Small intestine (tissue), 7 donors: Measurements from ENCODE around the gene GNLY. TPM values are rescaled to one million over a fixed set of nuclear protein-coding genes. Genes with fewer than 3 reads are reported as not detected.
A peak's percentile ranks its signal among the peaks of the same experiment; 100 is the strongest.

Experiments used
- DNase-seq, 2 donors: peaks; one replicate each; pipeline versions ENCODE4 v3.0.0 to v3.0.0-alpha.2; 2013
- FAIRE-seq: peaks from 2 replicates; lab custom pipeline; 2012; peaks lifted over from hg19 to GRCh38; lab: Jason Lieb, UNC
- H3K27ac ChIP-seq, 3 donors: one replicate each; pipeline ENCODE4 v1.5.1; 2013; ENCODE audit warnings: low read length in 2 of 3, mild to moderate bottlenecking in 2 of 3, control low read depth in 1 of 3, inconsistent platforms in 1 of 3, low read depth in 1 of 3, moderate library complexity in 1 of 3
- H3K27me3 ChIP-seq, 3 donors: one replicate each; pipeline ENCODE4 v1.6.1; 2013; ENCODE audit warnings: low read length in 3 of 3, inconsistent platforms in 1 of 3; ENCODE audit not compliant: control insufficient read depth in 3 of 3, insufficient read depth in 3 of 3
- H3K36me3 ChIP-seq, 3 donors: one replicate each; pipeline ENCODE4 v1.6.1; 2013; ENCODE audit warnings: low read length in 3 of 3, inconsistent platforms in 1 of 3, low read depth in 1 of 3, mild to moderate bottlenecking in 1 of 3, moderate library complexity in 1 of 3; ENCODE audit not compliant: control insufficient read depth in 3 of 3, insufficient read depth in 2 of 3
- H3K4me1 ChIP-seq, 3 donors: one replicate each; pipeline ENCODE4 v1.6.1; 2013; ENCODE audit warnings: low read length in 2 of 3, inconsistent platforms in 1 of 3, low read depth in 1 of 3, mild to moderate bottlenecking in 1 of 3, moderate library complexity in 1 of 3; ENCODE audit not compliant: control insufficient read depth in 3 of 3, insufficient read depth in 2 of 3
- H3K4me3 ChIP-seq, 3 donors: one replicate each; pipeline ENCODE4 v1.5.1; 2013; ENCODE audit warnings: low read length in 3 of 3, control low read depth in 1 of 3, inconsistent platforms in 1 of 3, low read depth in 1 of 3, mild to moderate bottlenecking in 1 of 3, moderate library complexity in 1 of 3
- H3K9me3 ChIP-seq, 2 donors: one replicate each; pipeline ENCODE4 v1.6.1; 2013; ENCODE audit warnings: low read depth in 1 of 2, low read length in 1 of 2; ENCODE audit not compliant: control insufficient read depth in 2 of 2, insufficient read depth in 1 of 2
- whole genome bisulfite sequencing, 3 donors: extraction: QIAGEN DNeasy Blood & Tissue Kit; methylation state at CpG; one replicate each; pipeline ENCODE4 v1.1.7; 2013; 5-methylcytosine and 5-hydroxymethylcytosine counted together
- polyA plus RNA-seq, 4 donors: library from polyadenylated mRNA; stranded (reverse) in 3 of 4; unstranded in 1 of 4; fragments of 200-250 nt in 3 of 4; fragments of 120-200 nt in 1 of 4; gene quantifications; one replicate each; pipeline versions ENCODE4 v1.2.1 to v1.2.3, GENCODE V29; 2013
- donor health status: healthy with polysubstance abuse.
- donor health status: control.
- donor health status: control.
- donor health status: Bipolar disorder and iron deficiency.
- donor health status: healthy.

The GNLY gene
- polyA plus RNA-seq, 4 donors = 1.4 to 2.1 (median 1.4) TPM; not detected in 1

DNA sequence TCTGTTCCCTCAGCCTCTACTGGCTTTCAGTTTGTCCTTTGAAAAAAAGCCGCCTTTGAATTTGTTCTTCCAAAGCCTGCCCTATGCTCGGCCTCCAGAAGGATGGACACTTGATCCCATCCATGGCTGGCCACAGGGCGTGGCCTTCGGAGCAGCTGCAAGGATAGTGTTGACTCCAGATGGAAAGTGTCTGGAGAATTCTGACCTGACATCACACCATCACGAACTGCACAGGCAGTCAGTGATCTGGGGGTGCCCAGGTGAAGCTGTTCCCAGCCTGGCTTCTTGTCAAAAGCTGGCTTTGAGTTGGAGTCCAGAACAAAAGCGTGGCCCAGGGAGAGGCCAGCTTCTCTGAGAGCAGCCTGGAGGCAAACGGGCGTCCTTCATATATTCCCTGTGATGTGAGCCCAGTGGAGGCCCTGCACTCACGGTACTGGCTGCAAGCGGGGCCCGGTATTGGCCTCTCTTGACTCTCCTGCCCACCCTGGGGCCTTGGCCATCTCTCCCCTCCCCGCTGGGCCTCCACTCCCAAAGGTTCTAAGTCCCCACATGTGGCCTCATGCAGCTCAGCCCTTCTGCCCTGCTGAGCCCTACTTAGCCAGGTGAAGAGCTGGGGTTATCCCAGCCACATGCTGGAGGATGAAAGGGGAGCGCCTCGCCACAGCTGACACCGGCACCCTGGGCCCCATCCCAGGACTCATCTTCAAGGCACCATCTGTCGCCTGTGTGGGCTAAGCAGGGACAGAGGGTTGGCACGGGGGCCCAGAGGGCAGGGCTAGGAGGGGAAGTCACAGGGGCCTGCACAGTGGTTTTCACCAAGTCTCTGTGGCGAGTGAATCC, 39.2 kb downstream of the GNLY start:
- no peak for FAIRE-seq

GRCh38 chr2:85734015-85734414, 39.9 kb downstream of the GNLY start:
- FAIRE-seq (no peak), DNase-seq (no peak)
- 93 to 95% (median 93%) methylated on average over 4 of the region's 4 CpGs for WGBS, 3 donors
- Histone ChIP-seq H3K4me1 (no peaks in the 10 kb centered on the region), H3K36me3 (no peaks in the 10 kb centered on the region), H3K9me3 (no peaks in the 10 kb centered on the region), H3K27me3 (peaks cover 0 to 19% (median 0%) of the 10 kb centered on the region in 3 donors), H3K27ac (no peak overlapping the region), H3K4me3 (no peak overlapping the region)

More for the DNA sequence above, 39.2 kb downstream of the GNLY start:
- no peak overlapping the region for H3K27ac ChIP-seq
- H3K4me1 ChIP-seq = no peaks in the 10 kb centered on the region
- DNase-seq = no peak
- H3K4me3 ChIP-seq = no peak overlapping the region
- no peaks in the 10 kb centered on the region for H3K36me3 ChIP-seq
- peaks cover 0 to 22% (median 0%) of the 10 kb centered on the region in 3 donors for H3K27me3 ChIP-seq
- 82 to 88% (median 86%) methylated on average over 18 of the region's 18 CpGs for WGBS, 3 donors
- no peaks in the 10 kb centered on the region for H3K9me3 ChIP-seq

- FAIRE-seq = no peak
- Histone ChIP-seq H3K4me1 (no peaks in the 10 kb centered on the region), H3K9me3 (peaks cover 0 to 3% of the 10 kb centered on the region in 2 donors), H3K36me3 (no peaks in the 10 kb centered on the region), H3K27ac (no peak overlapping the region), H3K27me3 (peaks cover 0 to 16% (median 0%) of the 10 kb centered on the region in 3 donors), H3K4me3 (no peak overlapping the region)
- no peak for DNase-seq
- WGBS, 3 donors = 70 to 82% (median 77%) methylated on average over 5 of the region's 5 CpGs
Measured at GRCh38 chr2:85734942-85735608, 40.9 kb downstream of the GNLY start.

GRCh38 chr2:85735691-85736090, 41.5 kb downstream of the GNLY start:
- Histone ChIP-seq H3K9me3 (peaks cover 0 to 3% of the 10 kb centered on the region in 2 donors), H3K27ac (no peak overlapping the region), H3K36me3 (no peaks in the 10 kb centered on the region), H3K4me1 (no peaks in the 10 kb centered on the region), H3K4me3 (no peak overlapping the region), H3K27me3 (peaks cover 0 to 18% (median 0%) of the 10 kb centered on the region in 3 donors)
- DNase-seq (no peak), FAIRE-seq (no peak)

GRCh38 chr2:85736456-85737355, 42.5 kb downstream of the GNLY start:
- WGBS, 3 donors = 73 to 86% (median 80%) methylated on average over 7 of the region's 7 CpGs
- no peak for FAIRE-seq

GRCh38 chr2:85737481-85737880, 43.3 kb downstream of the GNLY start:
- Histone ChIP-seq H3K27ac (peak overlapping the region in 1 of 3 donors; percentile 47), H3K4me1 (peaks cover 0 to 14% (median 0%) of the 10 kb centered on the region in 3 donors), H3K4me3 (no peak overlapping the region), H3K27me3 (peaks cover 0 to 35% (median 0%) of the 10 kb centered on the region in 3 donors), H3K9me3 (peaks cover 0 to 3% of the 10 kb centered on the region in 2 donors), H3K36me3 (no peaks in the 10 kb centered on the region)
- 65 to 84% (median 83%) methylated on average over 4 of the region's 4 CpGs for WGBS, 3 donors
- FAIRE-seq (no peak), DNase-seq (no peak)

More at GRCh38 chr2:85736456-85737355, 42.5 kb downstream of the GNLY start:
- Histone ChIP-seq H3K27ac (no peak overlapping the region), H3K9me3 (peaks cover 0 to 3% of the 10 kb centered on the region in 2 donors), H3K36me3 (no peaks in the 10 kb centered on the region), H3K27me3 (peaks cover 0 to 28% (median 0%) of the 10 kb centered on the region in 3 donors), H3K4me3 (no peak overlapping the region), H3K4me1 (peaks cover 0 to 7% (median 0%) of the 10 kb centered on the region in 3 donors)
- no peak for DNase-seq

- Histone ChIP-seq H3K36me3 (no peaks in the 10 kb centered on the region), H3K9me3 (peaks cover 0 to 3% of the 10 kb centered on the region in 2 donors), H3K27ac (peak overlapping the region in 1 of 3 donors; percentile 47), H3K4me1 (peaks cover 0 to 17% (median under 1%) of the 10 kb centered on the region in 3 donors), H3K4me3 (no peak overlapping the region), H3K27me3 (peaks cover 0 to 39% (median 0%) of the 10 kb centered on the region in 3 donors)
- WGBS, 3 donors = 75 to 86% (median 81%) methylated on average over 4 of the region's 4 CpGs
- no peak for DNase-seq
- no peak for FAIRE-seq
Measured at GRCh38 chr2:85737961-85738360, 43.8 kb downstream of the GNLY start.
